HL-60 (cell line): Measurements from ENCODE around the gene STK25.

Experiments
- DNase-seq, 2 experiments: peaks; one replicate each; pipeline ENCODE4 v3.0.0-alpha.2; 2010 to 2020; ENCODE audit warnings: low read depth in 1 of 2, low spot score in 1 of 2
- H3K27ac ChIP-seq: fragments of 250-450 bp; sonication (Bioruptor Pico); replicated peaks from 2 replicates; pipeline ENCODE4 v1.5.1; 2020; ENCODE audit warnings: mild to moderate bottlenecking, moderate library complexity
- H3K27me3 ChIP-seq: fragments of 250-450 bp; sonication (Bioruptor Pico); 2 replicates; pipeline ENCODE4 v1.5.1; 2021; ENCODE audit warnings: mild to moderate bottlenecking, moderate library complexity; ENCODE audit not compliant: insufficient read depth, poor library complexity, severe bottlenecking
- H3K4me3 ChIP-seq: replicated peaks from 2 replicates; pipeline ENCODE4 v1.5.1; 2011; ENCODE audit warnings: mild to moderate bottlenecking, control low read depth, low read length; ENCODE audit not compliant: insufficient read depth
- CTCF ChIP-seq: IDR thresholded peaks from one replicate; pipeline ENCODE4 v1.5.1; 2011; ENCODE audit warnings: low read length, control low read depth, inconsistent platforms; ENCODE audit not compliant: insufficient read depth
- GABPA ChIP-seq: IDR thresholded peaks from 2 replicates; pipeline ENCODE4 v1.6.1; 2012; ENCODE audit warnings: low read depth
- POLR2AphosphoS5 ChIP-seq: IDR thresholded peaks from 2 replicates; pipeline ENCODE4 v1.6.1; 2012; ENCODE audit warnings: low read depth
- REST ChIP-seq: IDR thresholded peaks from 2 replicates; pipeline ENCODE4 v1.6.1; 2012; ENCODE audit warnings: low read depth; ENCODE audit not compliant: insufficient replicate concordance
- SPI1 ChIP-seq: IDR thresholded peaks from 2 replicates; pipeline ENCODE4 v1.6.1; 2012; ENCODE audit warnings: low read depth, mild to moderate bottlenecking, borderline replicate concordance

Gene STK25

GRCh38 chr2:241551998-241552737 is 43.8 kb upstream of the STK25 start:
- Histone ChIP-seq H3K27ac (no peak overlapping the region), H3K27me3 (peaks cover 17% of the 10 kb centered on the region), H3K4me3 (no peak overlapping the region)
- no peak for DNase-seq
- no peak for TF ChIP-seq SPI1
- TF ChIP-seq REST: no peak
- TF ChIP-seq POLR2AphosphoS5: no peak
- no peak for TF ChIP-seq CTCF
- TF ChIP-seq GABPA: no peak

GRCh38 chr2:241551599-241551997 is 43.2 kb upstream of the STK25 start:
- H3K27ac ChIP-seq: no peak overlapping the region
- DNase-seq: no peak
- no peak overlapping the region for H3K4me3 ChIP-seq
- H3K27me3 ChIP-seq: peaks cover 19% of the 10 kb centered on the region
- TF ChIP-seq POLR2AphosphoS5 (no peak), SPI1 (no peak), GABPA (no peak), CTCF (no peak), REST (no peak)

- Histone ChIP-seq H3K27ac (no peak overlapping the region), H3K4me3 (no peak overlapping the region), H3K27me3 (peaks cover 20% of the 10 kb centered on the region)
- TF ChIP-seq POLR2AphosphoS5: no peak
- TF ChIP-seq CTCF: no peak
- no peak for TF ChIP-seq REST
- no peak for TF ChIP-seq GABPA
- TF ChIP-seq SPI1: no peak
- DNase-seq: no peak
These were observed 42.5 kb upstream of the STK25 start for GRCh38 chr2:241550616-241551580.
